ENCODE measurements around the gene NUMBL. TPM values are rescaled to one million over a fixed set of nuclear protein-coding genes. Genes with fewer than 3 reads are reported as not detected.

Gene NUMBL
- total and polyA plus RNA-seq, 9 of the 15 experiments (the other 6 are each of a cell fraction or from before 2014, with no cell fraction given), result 0.39 to 38.6 (median 6.6) TPM

DNA sequence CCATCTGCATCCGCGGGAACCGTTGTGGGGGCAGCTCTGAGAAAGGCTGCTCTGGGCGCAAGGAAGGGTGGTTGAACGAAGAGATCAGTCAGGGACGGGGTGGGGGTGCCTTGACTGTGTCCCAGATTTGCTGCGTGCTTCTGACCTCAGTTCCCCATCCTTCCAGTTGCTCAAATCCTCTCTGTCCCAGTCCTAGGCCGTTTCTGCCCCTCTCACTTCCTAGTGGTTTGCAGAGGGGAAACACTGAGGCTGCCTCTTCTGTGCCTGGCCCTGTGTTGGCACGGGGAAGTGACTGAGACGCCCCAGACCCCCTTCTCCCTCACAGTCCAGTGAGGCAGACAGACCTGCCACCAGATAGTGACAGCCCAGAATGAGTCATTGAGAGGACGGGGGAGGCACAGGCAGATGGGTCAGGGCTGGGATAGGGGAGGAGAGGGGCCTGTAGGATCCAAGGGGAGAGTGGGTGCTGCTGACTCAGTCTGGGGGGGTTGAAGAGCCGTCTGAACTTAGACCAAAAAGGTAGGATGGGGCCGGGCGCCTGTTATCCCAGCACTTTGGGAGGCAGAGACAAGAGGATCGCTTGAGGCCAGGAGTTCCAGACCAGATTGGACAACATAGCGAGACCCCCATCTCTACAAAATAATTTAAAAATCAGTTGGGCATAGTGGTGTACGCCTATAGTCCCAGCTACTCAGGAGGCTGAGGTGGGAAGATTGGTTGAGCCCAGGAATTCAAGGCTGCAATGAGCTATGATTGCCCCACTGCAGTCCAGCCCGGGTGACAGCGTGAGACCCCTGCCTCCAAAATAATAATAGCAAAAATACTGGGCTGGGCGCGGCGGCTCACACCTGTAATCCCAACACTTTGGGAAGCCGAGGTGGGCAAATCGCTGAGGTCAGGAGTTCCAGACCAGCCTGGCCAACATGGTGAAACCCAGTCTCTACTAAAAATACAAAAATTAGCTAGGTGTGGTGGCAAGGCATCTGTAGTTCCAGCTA, 26.5 kb downstream of the NUMBL start (continued):
- TF ChIP-seq, protein P1, sequence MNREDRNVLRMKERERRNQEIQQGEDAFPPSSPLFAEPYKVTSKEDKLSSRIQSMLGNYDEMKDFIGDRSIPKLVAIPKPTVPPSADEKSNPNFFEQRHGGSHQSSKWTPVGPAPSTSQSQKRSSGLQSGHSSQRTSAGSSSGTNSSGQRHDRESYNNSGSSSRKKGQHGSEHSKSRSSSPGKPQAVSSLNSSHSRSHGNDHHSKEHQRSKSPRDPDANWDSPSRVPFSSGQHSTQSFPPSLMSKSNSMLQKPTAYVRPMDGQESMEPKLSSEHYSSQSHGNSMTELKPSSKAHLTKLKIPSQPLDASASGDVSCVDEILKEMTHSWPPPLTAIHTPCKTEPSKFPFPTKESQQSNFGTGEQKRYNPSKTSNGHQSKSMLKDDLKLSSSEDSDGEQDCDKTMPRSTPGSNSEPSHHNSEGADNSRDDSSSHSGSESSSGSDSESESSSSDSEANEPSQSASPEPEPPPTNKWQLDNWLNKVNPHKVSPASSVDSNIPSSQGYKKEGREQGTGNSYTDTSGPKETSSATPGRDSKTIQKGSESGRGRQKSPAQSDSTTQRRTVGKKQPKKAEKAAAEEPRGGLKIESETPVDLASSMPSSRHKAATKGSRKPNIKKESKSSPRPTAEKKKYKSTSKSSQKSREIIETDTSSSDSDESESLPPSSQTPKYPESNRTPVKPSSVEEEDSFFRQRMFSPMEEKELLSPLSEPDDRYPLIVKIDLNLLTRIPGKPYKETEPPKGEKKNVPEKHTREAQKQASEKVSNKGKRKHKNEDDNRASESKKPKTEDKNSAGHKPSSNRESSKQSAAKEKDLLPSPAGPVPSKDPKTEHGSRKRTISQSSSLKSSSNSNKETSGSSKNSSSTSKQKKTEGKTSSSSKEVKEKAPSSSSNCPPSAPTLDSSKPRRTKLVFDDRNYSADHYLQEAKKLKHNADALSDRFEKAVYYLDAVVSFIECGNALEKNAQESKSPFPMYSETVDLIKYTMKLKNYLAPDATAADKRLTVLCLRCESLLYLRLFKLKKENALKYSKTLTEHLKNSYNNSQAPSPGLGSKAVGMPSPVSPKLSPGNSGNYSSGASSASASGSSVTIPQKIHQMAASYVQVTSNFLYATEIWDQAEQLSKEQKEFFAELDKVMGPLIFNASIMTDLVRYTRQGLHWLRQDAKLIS (CRISPR knock-in tag; IDR thresholded peaks at IDR 0.05), result no peak
- TF ChIP-seq ELF4 (CRISPR knock-in tag; IDR thresholded peaks at IDR 0.05) (no peak), SMARCC2 (IDR thresholded peaks at IDR 0.05; ENCODE audit: low read depth) (peak; percentile 74), NCOA1 (IDR thresholded peaks at IDR 0.05; ENCODE audit: low read depth) (no peak; the same call in 1 of the 2 replicates), KLF10 (CRISPR knock-in tag; IDR thresholded peaks at IDR 0.05) (no peak), POLR2AphosphoS2 (IDR thresholded peaks at IDR 0.05; ENCODE audit: low read length) (no peak), TRIM28 (IDR thresholded peaks at IDR 0.05) (no peak), FUS (optimal IDR thresholded peaks at IDR 0.05; ENCODE audit: low read depth, low read length) (no peak), STAG1 (CRISPR knock-in tag; IDR thresholded peaks at IDR 0.05; ENCODE audit: borderline replicate concordance) (no peak), ETV6 (IDR thresholded peaks at IDR 0.05; ENCODE audit: borderline replicate concordance in 1 of 2, low read depth in 2 of 2, low read length in 1 of 2) (no peak), ETV6 (CRISPR knock-in tag; IDR thresholded peaks at IDR 0.05; ENCODE audit: borderline replicate concordance) (no peak), RBM15 (IDR thresholded peaks at IDR 0.05; ENCODE audit: insufficient read depth, low read length) (no peak), ZNF165 (CRISPR knock-in tag; IDR thresholded peaks at IDR 0.05; ENCODE audit: borderline replicate concordance) (no peak), L3MBTL2 (IDR thresholded peaks at IDR 0.05) (no peak), CBX1 (IDR thresholded peaks at IDR 0.05; ENCODE audit: low read depth) (no peak)
- TF ChIP-seq, protein P2, sequence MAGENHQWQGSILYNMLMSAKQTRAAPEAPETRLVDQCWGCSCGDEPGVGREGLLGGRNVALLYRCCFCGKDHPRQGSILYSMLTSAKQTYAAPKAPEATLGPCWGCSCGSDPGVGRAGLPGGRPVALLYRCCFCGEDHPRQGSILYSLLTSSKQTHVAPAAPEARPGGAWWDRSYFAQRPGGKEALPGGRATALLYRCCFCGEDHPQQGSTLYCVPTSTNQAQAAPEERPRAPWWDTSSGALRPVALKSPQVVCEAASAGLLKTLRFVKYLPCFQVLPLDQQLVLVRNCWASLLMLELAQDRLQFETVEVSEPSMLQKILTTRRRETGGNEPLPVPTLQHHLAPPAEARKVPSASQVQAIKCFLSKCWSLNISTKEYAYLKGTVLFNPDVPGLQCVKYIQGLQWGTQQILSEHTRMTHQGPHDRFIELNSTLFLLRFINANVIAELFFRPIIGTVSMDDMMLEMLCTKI (IDR thresholded peaks at IDR 0.05; ENCODE audit: partially characterized antibody), result no peak
- TF ChIP-seq, protein P3, sequence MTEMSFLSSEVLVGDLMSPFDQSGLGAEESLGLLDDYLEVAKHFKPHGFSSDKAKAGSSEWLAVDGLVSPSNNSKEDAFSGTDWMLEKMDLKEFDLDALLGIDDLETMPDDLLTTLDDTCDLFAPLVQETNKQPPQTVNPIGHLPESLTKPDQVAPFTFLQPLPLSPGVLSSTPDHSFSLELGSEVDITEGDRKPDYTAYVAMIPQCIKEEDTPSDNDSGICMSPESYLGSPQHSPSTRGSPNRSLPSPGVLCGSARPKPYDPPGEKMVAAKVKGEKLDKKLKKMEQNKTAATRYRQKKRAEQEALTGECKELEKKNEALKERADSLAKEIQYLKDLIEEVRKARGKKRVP (CRISPR knock-in tag; IDR thresholded peaks at IDR 0.05), result no peak
- TF ChIP-seq, protein P4, sequence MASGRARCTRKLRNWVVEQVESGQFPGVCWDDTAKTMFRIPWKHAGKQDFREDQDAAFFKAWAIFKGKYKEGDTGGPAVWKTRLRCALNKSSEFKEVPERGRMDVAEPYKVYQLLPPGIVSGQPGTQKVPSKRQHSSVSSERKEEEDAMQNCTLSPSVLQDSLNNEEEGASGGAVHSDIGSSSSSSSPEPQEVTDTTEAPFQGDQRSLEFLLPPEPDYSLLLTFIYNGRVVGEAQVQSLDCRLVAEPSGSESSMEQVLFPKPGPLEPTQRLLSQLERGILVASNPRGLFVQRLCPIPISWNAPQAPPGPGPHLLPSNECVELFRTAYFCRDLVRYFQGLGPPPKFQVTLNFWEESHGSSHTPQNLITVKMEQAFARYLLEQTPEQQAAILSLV (tag; IDR thresholded peaks at IDR 0.05), result no peak
- TF ChIP-seq, protein P5, sequence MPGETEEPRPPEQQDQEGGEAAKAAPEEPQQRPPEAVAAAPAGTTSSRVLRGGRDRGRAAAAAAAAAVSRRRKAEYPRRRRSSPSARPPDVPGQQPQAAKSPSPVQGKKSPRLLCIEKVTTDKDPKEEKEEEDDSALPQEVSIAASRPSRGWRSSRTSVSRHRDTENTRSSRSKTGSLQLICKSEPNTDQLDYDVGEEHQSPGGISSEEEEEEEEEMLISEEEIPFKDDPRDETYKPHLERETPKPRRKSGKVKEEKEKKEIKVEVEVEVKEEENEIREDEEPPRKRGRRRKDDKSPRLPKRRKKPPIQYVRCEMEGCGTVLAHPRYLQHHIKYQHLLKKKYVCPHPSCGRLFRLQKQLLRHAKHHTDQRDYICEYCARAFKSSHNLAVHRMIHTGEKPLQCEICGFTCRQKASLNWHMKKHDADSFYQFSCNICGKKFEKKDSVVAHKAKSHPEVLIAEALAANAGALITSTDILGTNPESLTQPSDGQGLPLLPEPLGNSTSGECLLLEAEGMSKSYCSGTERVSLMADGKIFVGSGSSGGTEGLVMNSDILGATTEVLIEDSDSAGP (CRISPR knock-in tag; IDR thresholded peaks at IDR 0.05), result no peak

All from K562 (cell line).